Measurements from ENCODE around the gene MOB1A.

MOB1A gene

DNA sequence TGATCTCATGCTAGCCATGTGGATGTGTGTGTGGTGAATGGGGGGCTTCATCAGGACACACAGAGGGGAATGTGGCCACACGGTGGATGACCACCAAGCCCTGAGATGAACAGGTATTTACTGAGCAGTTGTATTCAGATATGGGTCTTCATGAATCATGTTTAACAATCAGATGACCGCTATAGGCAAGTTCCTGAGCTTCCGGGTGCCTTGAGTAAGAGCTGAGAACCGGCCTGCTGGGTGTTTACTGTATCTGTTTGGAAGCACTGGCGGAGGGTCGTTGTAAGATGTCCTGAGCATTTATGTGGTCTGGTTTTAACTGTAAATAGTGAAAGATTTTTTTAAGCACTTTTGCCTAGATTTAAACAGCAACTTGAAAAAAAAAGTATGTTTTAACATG, 74.9 kb downstream of the MOB1A start:
- DNase-seq (ENCODE audit: low read depth) = no peak

Measured in stimulated activated CD8-positive, alpha-beta memory T cell treated with anti-CD3 and anti-CD28 coated beads, Interleukin-15, amount 100 ng/mL, for 24 hours (primary cell).